ENCODE data around the gene VIM. TPM values are rescaled to one million over a fixed set of nuclear protein-coding genes. Genes with fewer than 3 reads are reported as not detected.
"Not testable (repeated sequence)": the region's sequence is repeated elsewhere in the genome, so short reads cannot be mapped to it uniquely, and the experiment has no call there.

The VIM gene
- total RNA-seq, 1 donor, result 10,643 TPM

DNA sequence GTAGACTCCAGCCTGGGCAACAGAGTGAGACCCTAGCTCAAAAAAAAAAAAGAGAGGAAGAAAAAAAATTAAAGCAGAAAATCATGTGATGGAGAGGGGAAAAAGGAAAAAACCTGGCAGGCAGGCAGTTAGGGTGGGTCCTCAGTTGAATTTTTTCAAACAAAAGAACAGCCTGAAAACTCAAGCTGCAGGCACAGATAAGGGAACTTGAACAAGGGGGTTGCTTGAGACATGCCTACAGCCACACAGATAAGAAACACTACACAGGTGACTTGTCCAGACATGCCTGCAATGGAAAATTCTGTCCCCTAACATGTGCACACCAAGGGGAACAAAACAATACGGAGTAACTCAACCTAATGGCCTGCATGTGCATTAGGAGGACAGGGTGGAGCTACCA lies 19.2 kb downstream of the VIM start:
- no peaks in the 10 kb centered on the region for H3K27me3 ChIP-seq (ENCODE audit: insufficient read depth, low read length)
- H4K20me1 ChIP-seq (ENCODE audit: insufficient read depth, low read length), result no peaks in the 10 kb centered on the region
- no peak overlapping the region for H3K4me2 ChIP-seq (ENCODE audit: insufficient read depth, low read length)
- no peak for TF ChIP-seq CTCF (IDR thresholded peaks at IDR 0.05; ENCODE audit: extremely low read depth, low read depth, low read length)
- no peaks in the 10 kb centered on the region for H3K79me2 ChIP-seq (ENCODE audit: insufficient read depth, low read length)
- no peaks in the 10 kb centered on the region for H3K4me1 ChIP-seq (ENCODE audit: insufficient read depth, low read length)
- no peak overlapping the region for H2AFZ ChIP-seq (ENCODE audit: low read length)
- H3K4me3 ChIP-seq (ENCODE audit: insufficient read depth, low read length), result no peak overlapping the region
- H3K9me3 ChIP-seq (ENCODE audit: low read depth, low read length), result no peaks in the 10 kb centered on the region
- no peaks in the 10 kb centered on the region for H3K36me3 ChIP-seq (ENCODE audit: insufficient read depth, low read length)
- DNase-seq (ENCODE audit: insufficient read length, low spot score, missing footprints), result no peak
- no peak overlapping the region for H3K27ac ChIP-seq (ENCODE audit: low read depth, low read length)

DNA sequence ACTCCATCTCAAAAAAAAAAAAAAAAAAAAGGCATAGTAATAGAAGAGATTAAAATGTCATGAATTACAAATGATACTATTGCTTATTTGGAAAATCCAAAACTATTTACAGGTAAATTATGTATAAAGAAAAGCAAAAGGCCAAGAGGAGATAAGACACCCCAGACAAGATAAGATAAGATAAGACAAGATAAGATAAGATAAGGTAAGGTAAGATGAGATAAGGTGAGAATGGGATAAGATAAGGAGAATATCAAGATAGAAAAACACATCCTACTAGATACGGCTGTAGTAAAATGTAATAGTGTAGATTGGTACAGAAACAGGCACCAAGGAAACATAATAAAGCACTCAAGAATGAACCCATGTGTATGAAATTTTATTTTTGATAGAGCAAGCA lies 20.9 kb downstream of the VIM start:
- H3K4me1 ChIP-seq (ENCODE audit: insufficient read depth, low read length), result no peaks in the 10 kb centered on the region
- no peaks in the 10 kb centered on the region for H3K79me2 ChIP-seq (ENCODE audit: insufficient read depth, low read length)
- H3K27me3 ChIP-seq (ENCODE audit: insufficient read depth, low read length), result no peaks in the 10 kb centered on the region
- no peak overlapping the region for H3K27ac ChIP-seq (ENCODE audit: low read depth, low read length)
- H3K36me3 ChIP-seq (ENCODE audit: insufficient read depth, low read length), result no peaks in the 10 kb centered on the region
- no peaks in the 10 kb centered on the region for H3K9me3 ChIP-seq (ENCODE audit: low read depth, low read length)
- no peaks in the 10 kb centered on the region for H4K20me1 ChIP-seq (ENCODE audit: insufficient read depth, low read length)
- H3K4me3 ChIP-seq (ENCODE audit: insufficient read depth, low read length), result no peak overlapping the region
- DNase-seq (ENCODE audit: insufficient read length, low spot score, missing footprints), result no peak
- H3K4me2 ChIP-seq (ENCODE audit: insufficient read depth, low read length), result no peak overlapping the region
- no peak overlapping the region for H2AFZ ChIP-seq (ENCODE audit: low read length)
- TF ChIP-seq CTCF (IDR thresholded peaks at IDR 0.05; ENCODE audit: extremely low read depth, low read depth, low read length), result no peak

DNA sequence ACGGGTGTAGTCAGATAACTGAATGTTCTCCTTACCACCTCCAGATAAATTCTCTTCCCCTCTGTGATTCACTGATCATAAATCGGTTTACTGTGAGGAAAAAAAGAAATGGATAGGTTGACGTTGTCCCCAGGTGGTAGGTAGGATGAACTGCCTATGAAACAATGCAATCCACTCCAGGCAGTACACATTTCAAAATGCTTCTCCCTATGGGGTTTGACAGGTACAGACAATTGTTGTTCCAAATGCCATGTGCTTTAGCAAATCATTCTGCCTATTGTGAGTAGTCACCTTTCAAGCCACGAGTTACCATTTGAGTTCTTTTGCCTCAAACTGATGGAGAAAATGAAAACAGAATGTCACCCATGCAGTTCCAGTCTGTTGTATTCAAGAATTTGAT lies 21.8 kb downstream of the VIM start:
- H3K4me3 ChIP-seq (ENCODE audit: insufficient read depth, low read length), result no peak overlapping the region
- no peaks in the 10 kb centered on the region for H3K4me1 ChIP-seq (ENCODE audit: insufficient read depth, low read length)
- no peak overlapping the region for H3K4me2 ChIP-seq (ENCODE audit: insufficient read depth, low read length)
- no peaks in the 10 kb centered on the region for H3K27me3 ChIP-seq (ENCODE audit: insufficient read depth, low read length)
- no peaks in the 10 kb centered on the region for H3K9me3 ChIP-seq (ENCODE audit: low read depth, low read length)
- no peak overlapping the region for H3K27ac ChIP-seq (ENCODE audit: low read depth, low read length)
- DNase-seq (ENCODE audit: insufficient read length, low spot score, missing footprints), result no peak
- no peaks in the 10 kb centered on the region for H3K36me3 ChIP-seq (ENCODE audit: insufficient read depth, low read length)
- no peaks in the 10 kb centered on the region for H3K79me2 ChIP-seq (ENCODE audit: insufficient read depth, low read length)
- no peak overlapping the region for H2AFZ ChIP-seq (ENCODE audit: low read length)
- peak; percentile 55 for TF ChIP-seq CTCF (IDR thresholded peaks at IDR 0.05; ENCODE audit: extremely low read depth, low read depth, low read length)
- H4K20me1 ChIP-seq (ENCODE audit: insufficient read depth, low read length), result no peaks in the 10 kb centered on the region

GRCh38 chr10:17250736-17251135 lies 22.7 kb downstream of the VIM start:
- H3K79me2 ChIP-seq (ENCODE audit: insufficient read depth, low read length), result no peaks in the 10 kb centered on the region
- no peaks in the 10 kb centered on the region for H3K36me3 ChIP-seq (ENCODE audit: insufficient read depth, low read length)
- no peaks in the 10 kb centered on the region for H4K20me1 ChIP-seq (ENCODE audit: insufficient read depth, low read length)
- H3K4me2 ChIP-seq (ENCODE audit: insufficient read depth, low read length), result no peak overlapping the region
- peak; percentile 12 for TF ChIP-seq CTCF (IDR thresholded peaks at IDR 0.05; ENCODE audit: extremely low read depth, low read depth, low read length)
- H3K4me3 ChIP-seq (ENCODE audit: insufficient read depth, low read length), result no peak overlapping the region
- H3K9me3 ChIP-seq (ENCODE audit: low read depth, low read length), result no peaks in the 10 kb centered on the region
- peaks cover under 1% of the 10 kb centered on the region for H3K4me1 ChIP-seq (ENCODE audit: insufficient read depth, low read length)
- no peak overlapping the region for H2AFZ ChIP-seq (ENCODE audit: low read length)
- no peaks in the 10 kb centered on the region for H3K27me3 ChIP-seq (ENCODE audit: insufficient read depth, low read length)
- no peak for DNase-seq (ENCODE audit: insufficient read length, low spot score, missing footprints)
- no peak overlapping the region for H3K27ac ChIP-seq (ENCODE audit: low read depth, low read length)

DNA sequence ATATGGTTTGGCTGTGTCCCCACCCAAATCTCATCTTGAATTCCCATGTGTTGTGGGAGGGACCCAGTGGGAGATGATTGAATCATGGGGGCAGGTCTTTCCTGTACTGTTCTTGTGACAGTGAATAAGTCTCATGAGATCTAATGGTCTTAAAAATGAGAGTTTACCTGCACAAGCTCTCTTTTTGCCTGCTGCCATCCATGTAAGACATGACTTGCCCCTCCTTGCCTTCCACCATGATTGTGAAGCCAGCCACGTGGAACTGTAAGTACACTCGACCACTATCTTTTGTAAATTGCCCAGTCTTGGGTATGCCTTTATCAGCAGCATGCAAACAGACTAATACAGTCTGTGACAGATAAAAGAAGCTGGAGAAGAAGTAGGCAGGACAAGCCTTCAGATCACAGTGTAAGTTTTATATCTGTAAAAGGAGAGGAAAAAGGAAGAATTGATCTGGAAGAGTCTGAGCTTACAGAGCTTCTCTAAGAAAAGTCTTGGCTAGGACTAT lies 26.6 kb downstream of the VIM start:
- H3K4me2 ChIP-seq (ENCODE audit: insufficient read depth, low read length); H3K27me3 ChIP-seq (ENCODE audit: insufficient read depth, low read length); H3K9me3 ChIP-seq (ENCODE audit: low read depth, low read length); DNase-seq (ENCODE audit: insufficient read length, low spot score, missing footprints); H3K27ac ChIP-seq (ENCODE audit: low read depth, low read length); H3K36me3 ChIP-seq (ENCODE audit: insufficient read depth, low read length); H4K20me1 ChIP-seq (ENCODE audit: insufficient read depth, low read length); H3K79me2 ChIP-seq (ENCODE audit: insufficient read depth, low read length); H2AFZ ChIP-seq (ENCODE audit: low read length); H3K4me3 ChIP-seq (ENCODE audit: insufficient read depth, low read length): not testable (repeated sequence)
- peaks cover 22% of the 10 kb centered on the region for H3K4me1 ChIP-seq (ENCODE audit: insufficient read depth, low read length)

Measured in osteoblast (primary cell).